Fibroblast of the aortic adventitia (primary cell): ENCODE measurements around the gene ZNF581. TPM values are rescaled to one million over a fixed set of nuclear protein-coding genes. Genes with fewer than 3 reads are reported as not detected.

Experiments used
- DNase-seq: peaks from one replicate; pipeline ENCODE4 v3.0.0-alpha.2; 2010; ENCODE audit warnings: low read depth
- H3K4me3 ChIP-seq: 2 replicates; pipeline ENCODE4 v1.5.1; 2011; ENCODE audit warnings: low read depth, mild to moderate bottlenecking, control low read depth, low read length, moderate library complexity
- total RNA-seq: library from RNA; depleted of rRNA; stranded (reverse); fragments of >200 nt; gene quantifications from 2 replicates; pipeline ENCODE4 v1.2.3, GENCODE V29; 2012; ENCODE audit warnings: low replicate concordance
- TF ChIP-seq, protein P1 (sequence below): IDR thresholded peaks from 2 replicates; pipeline ENCODE4 v1.5.1; 2011; ENCODE audit warnings: mild to moderate bottlenecking, low read length, control low read depth, inconsistent platforms; ENCODE audit not compliant: insufficient read depth

ZNF581 gene
- total RNA-seq, 1 donor: 13.9 TPM

DNA sequence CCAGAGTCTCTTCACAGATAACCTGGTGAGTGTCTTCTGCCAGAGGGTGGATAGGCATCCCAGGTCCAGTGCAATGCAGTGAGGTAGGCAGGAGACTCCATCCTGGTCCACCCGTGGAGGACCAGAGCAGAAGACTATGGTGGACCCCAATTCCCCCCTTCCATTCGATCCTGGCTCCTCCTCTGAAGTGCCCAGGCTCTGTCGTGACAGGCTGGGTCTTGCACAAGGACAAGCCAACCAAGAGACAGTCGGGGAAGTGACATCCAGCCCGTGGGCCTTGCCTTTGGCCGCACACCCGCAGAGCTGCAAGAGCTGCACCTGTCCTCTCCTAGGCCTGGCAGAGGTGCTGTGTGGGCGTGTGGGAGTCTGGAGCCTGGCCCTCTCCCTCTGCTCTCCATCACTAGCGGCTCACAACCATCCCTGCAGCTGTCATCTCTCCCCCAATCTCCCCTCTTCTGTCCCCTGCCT, 22.2 kb upstream of the ZNF581 start:
- TF ChIP-seq, protein P1, sequence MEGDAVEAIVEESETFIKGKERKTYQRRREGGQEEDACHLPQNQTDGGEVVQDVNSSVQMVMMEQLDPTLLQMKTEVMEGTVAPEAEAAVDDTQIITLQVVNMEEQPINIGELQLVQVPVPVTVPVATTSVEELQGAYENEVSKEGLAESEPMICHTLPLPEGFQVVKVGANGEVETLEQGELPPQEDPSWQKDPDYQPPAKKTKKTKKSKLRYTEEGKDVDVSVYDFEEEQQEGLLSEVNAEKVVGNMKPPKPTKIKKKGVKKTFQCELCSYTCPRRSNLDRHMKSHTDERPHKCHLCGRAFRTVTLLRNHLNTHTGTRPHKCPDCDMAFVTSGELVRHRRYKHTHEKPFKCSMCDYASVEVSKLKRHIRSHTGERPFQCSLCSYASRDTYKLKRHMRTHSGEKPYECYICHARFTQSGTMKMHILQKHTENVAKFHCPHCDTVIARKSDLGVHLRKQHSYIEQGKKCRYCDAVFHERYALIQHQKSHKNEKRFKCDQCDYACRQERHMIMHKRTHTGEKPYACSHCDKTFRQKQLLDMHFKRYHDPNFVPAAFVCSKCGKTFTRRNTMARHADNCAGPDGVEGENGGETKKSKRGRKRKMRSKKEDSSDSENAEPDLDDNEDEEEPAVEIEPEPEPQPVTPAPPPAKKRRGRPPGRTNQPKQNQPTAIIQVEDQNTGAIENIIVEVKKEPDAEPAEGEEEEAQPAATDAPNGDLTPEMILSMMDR: no peak
- no peak overlapping the region for H3K4me3 ChIP-seq
- DNase-seq: no peak

- H3K4me3 ChIP-seq: no peak overlapping the region
- no peak for DNase-seq
- TF ChIP-seq, protein P1: no peak
Measured at GRCh38 chr19:55621673-55622231, 21.7 kb upstream of the ZNF581 start.

GRCh38 chr19:55622242-55622969, 21.0 kb upstream of the ZNF581 start:
- no peak for DNase-seq
- H3K4me3 ChIP-seq: no peak overlapping the region
- TF ChIP-seq, protein P1: no peak

- no peak for DNase-seq
- no peak overlapping the region for H3K4me3 ChIP-seq
- TF ChIP-seq, protein P1: no peak
Measured at GRCh38 chr19:55623130-55623529, 20.3 kb upstream of the ZNF581 start.

DNA sequence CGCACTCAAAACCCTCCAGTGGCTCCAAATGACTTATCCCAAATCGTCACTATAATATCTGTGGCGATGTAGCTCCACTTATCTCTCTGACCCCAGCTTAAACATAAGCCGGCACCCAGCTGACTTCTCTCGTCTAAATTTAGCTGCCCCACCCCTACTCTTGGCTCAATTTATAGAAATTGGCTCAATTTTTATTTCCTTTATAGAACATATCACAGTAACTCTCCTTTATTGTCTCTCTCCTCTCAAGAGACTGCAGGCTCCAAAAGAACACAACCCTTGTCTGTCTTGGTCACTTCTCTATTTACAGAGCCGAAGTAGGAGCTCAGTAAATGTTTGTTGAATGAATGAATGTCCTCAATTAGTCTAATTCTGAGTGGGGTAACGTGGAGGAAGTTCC, 19.9 kb upstream of the ZNF581 start:
- peak overlapping the region; percentile 44 for H3K4me3 ChIP-seq
- DNase-seq: no peak
- TF ChIP-seq, protein P1: no peak

DNA sequence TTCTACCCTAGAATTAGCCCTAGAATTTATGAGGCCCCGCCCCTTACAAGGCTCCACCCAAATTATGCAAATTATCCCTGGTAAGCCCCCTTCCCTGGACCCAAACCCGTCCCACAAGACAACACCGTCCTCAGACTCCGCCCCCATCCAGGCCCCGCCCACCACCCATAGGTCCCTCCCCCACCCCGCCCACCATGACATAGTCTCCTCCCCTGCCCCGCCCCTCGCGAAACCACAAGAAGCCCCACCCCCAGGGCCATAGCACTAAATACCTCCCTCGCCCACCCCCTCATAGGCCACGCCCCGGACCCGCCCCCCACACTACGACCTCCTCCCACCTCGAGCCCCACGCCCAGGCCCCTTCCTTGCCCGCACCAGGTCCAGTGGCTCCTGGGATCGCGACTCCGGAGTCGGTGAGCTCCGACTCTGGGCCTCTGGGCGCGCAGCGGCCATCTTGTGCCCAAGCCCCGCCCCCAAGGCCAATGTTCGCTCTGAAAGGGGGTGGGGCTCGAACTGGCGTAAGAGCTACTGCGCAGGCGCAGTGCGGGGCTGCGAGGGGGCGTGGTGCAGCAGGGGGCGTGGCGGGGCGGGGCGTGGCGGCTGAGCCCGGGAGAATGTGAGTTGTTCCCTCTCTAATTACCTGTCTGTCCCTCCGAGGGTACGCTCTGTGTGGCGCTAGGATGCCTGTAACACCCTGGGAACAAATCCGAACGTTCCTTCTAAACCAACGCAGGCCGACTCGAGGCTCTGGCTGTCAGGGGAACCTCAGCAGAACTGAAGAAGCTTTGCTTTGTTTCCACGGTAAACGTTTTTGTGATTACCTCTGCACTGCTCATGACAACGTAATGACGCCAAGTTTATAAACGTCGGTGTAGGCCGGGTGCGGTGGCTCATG, 19.1 kb upstream of the ZNF581 start, which contains the start of gene ZNF784:
ZNF784 (minus strand) TSS at position 458 of the 895 bp plus-strand sequence; CDS start at position 453, 5 bp downstream.
- H3K4me3 ChIP-seq: peak within 1 kb of the TSS; percentile 76
- TF ChIP-seq, protein P1: no peak
- peak; percentile 94 for DNase-seq
